HepG2 (cell line): ENCODE data around the gene SLC2A8. TPM values are rescaled to one million over a fixed set of nuclear protein-coding genes. Genes with fewer than 3 reads are reported as not detected.

Experiments
- ATAC-seq: fragments of 200-7000 bp; cut with Tn5 transposase; 3 replicates; pipeline ENCODE4 v1.9.1; 2020; ENCODE audit warnings: mild to moderate bottlenecking, moderate library complexity
- BruUV-seq: library from RNA; stranded (reverse); fragments of 400-500 nt; replicated peaks from 2 replicates; lab custom pipeline; 2021; lab: Mats Ljungman, UMichigan
- CTCF ChIA-PET: fragments of 300-600 bp; formaldehyde crosslinking; extraction: SDS; loops from one replicate; lab custom pipeline; 2021; ENCODE audit warnings: low total read pairs, inconsistent platforms, low intra/inter-chr PET ratio; lab: Yijun Ruan, JAX
- POLR2A ChIA-PET: fragments of 350-600 bp; sonication (Branson Sonifier 250); formaldehyde crosslinking; loops from one replicate; lab custom pipeline; 2020; ENCODE audit warnings: antibody characterized with exemption, inconsistent platforms; lab: Yijun Ruan, JAX
- DNase-seq: peaks from one replicate; pipeline ENCODE4 v3.0.0-alpha.2; 2015; ENCODE audit warnings: low spot score
- FAIRE-seq: peaks from 3 replicates; lab custom pipeline; 2011; peaks lifted over from hg19 to GRCh38; lab: Jason Lieb, UNC
- H2AFZ ChIP-seq: one replicate; pipeline ENCODE4 v1.6.1; 2011; ENCODE audit warnings: low read length, inconsistent platforms
- H3K27ac ChIP-seq: fragments of 300-600 bp; 3 replicates; pipeline ENCODE4 v1.8.0; 2011; ENCODE audit warnings: mixed run types, mild to moderate bottlenecking, mixed read lengths, low read length, inconsistent platforms; ENCODE audit not compliant: insufficient read depth; ENCODE audit errors: extremely low read length
- H3K27me3 ChIP-seq, 2 experiments: fragments of 200-600 bp in 1 of 2; 2 replicates in 1 of 2; 3 replicates in 1 of 2; pipeline versions ENCODE4 v1.6.0 to v1.8.0; 2011; ENCODE audit warnings: low read length in 2 of 2, mild to moderate bottlenecking in 2 of 2, moderate library complexity in 2 of 2, inconsistent platforms in 1 of 2; ENCODE audit not compliant: insufficient read depth in 2 of 2, control insufficient read depth in 1 of 2
- H3K36me3 ChIP-seq, 2 experiments: fragments of 200-600 bp in 1 of 2; replicated peaks in 1 of 2; 2 replicates in 1 of 2; 3 replicates in 1 of 2; pipeline versions ENCODE4 v1.5.1 to v1.8.0; 2011; ENCODE audit warnings: low read length in 2 of 2, inconsistent platforms in 1 of 2; ENCODE audit not compliant: insufficient read depth in 2 of 2, control insufficient read depth in 1 of 2
- H3K4me1 ChIP-seq: 2 replicates; pipeline ENCODE4 v1.5.1; 2012; ENCODE audit warnings: low read length, inconsistent platforms; ENCODE audit not compliant: insufficient read depth
- H3K4me2 ChIP-seq: 2 replicates; pipeline ENCODE4 v1.6.0; 2011; ENCODE audit warnings: low read depth, low read length, inconsistent platforms
- H3K4me3 ChIP-seq, 3 experiments: fragments of 200-600 bp in 1 of 3; sonication (generic), shearing (Covaris generic) in 1 of 3; replicated peaks in 1 of 3; 2 replicates each; pipeline ENCODE4 v1.5.1; 2011 to 2016; ENCODE audit warnings: low read length in 3 of 3, inconsistent platforms in 2 of 3, low read depth in 2 of 3, mild to moderate bottlenecking in 2 of 3, control low read depth in 1 of 3, mixed read lengths in 1 of 3; ENCODE audit not compliant: insufficient read depth in 1 of 3
- H3K79me2 ChIP-seq: one replicate; pipeline ENCODE4 v1.6.1; 2011; ENCODE audit warnings: low read length, inconsistent platforms; ENCODE audit not compliant: insufficient read depth
- H3K9ac ChIP-seq: 2 replicates; pipeline ENCODE4 v1.6.0; 2011; ENCODE audit warnings: mild to moderate bottlenecking, low read depth, low read length, inconsistent platforms; ENCODE audit not compliant: insufficient read depth
- H3K9me3 ChIP-seq: 2 replicates; pipeline ENCODE4 v1.5.1; 2012; ENCODE audit warnings: mild to moderate bottlenecking, low read length
- H4K20me1 ChIP-seq: 2 replicates; pipeline ENCODE4 v1.6.0; 2011; ENCODE audit warnings: inconsistent platforms, mild to moderate bottlenecking, low read length, moderate library complexity; ENCODE audit not compliant: insufficient read depth
- GFI1 ChIP-seq: sonication (generic); formaldehyde crosslinking; IDR thresholded peaks from 2 replicates; pipeline ENCODE4 v1.5.0; 2020; ENCODE audit warnings: missing genetic modification reagents, mild to moderate bottlenecking, borderline replicate concordance
- KDM5A ChIP-seq: fragments of 200-600 bp; sonication (generic); IDR thresholded peaks from 2 replicates; pipeline ENCODE4 v1.7.0; 2018; ENCODE audit warnings: antibody characterized with exemption, mild to moderate bottlenecking, low read length, borderline replicate concordance
- MIER3 ChIP-seq: IDR thresholded peaks from 2 replicates; pipeline ENCODE4 v1.6.1; 2016; ENCODE audit warnings: missing compliant biosample characterization, borderline replicate concordance
- MYPOP ChIP-seq: sonication (generic); formaldehyde crosslinking; IDR thresholded peaks from 2 replicates; pipeline ENCODE4 v1.8.1; 2023; ENCODE audit warnings: mild to moderate bottlenecking, moderate library complexity, missing genetic modification reagents
- PHF8 ChIP-seq: sonication (generic); formaldehyde crosslinking; IDR thresholded peaks from 2 replicates; pipeline ENCODE4 v1.5.0; 2020; ENCODE audit warnings: missing genetic modification reagents
- SAP130 ChIP-seq: IDR thresholded peaks from 2 replicates; pipeline ENCODE4 v1.6.1; 2016; ENCODE audit warnings: low read depth
- SIN3A ChIP-seq: IDR thresholded peaks from 2 replicates; pipeline ENCODE4 v1.6.1; 2011; ENCODE audit warnings: low read depth, mild to moderate bottlenecking, control low read depth, low read length, borderline replicate concordance
- SOX5 ChIP-seq: IDR thresholded peaks from 2 replicates; pipeline ENCODE4 v1.6.1; 2016; ENCODE audit warnings: borderline replicate concordance
- SRY ChIP-seq: sonication (generic); formaldehyde crosslinking; IDR thresholded peaks from 2 replicates; pipeline ENCODE4 v1.8.0; 2022; ENCODE audit warnings: mild to moderate bottlenecking, missing genetic modification reagents
- TRIM22 ChIP-seq: fragments of 450-650 bp; IDR thresholded peaks from 2 replicates; pipeline ENCODE4 v1.6.1; 2017
- ZBTB7B ChIP-seq: sonication (generic); formaldehyde crosslinking; IDR thresholded peaks from 2 replicates; pipeline ENCODE4 v1.4.0; 2020; ENCODE audit warnings: missing genetic modification reagents
- ZMYM2 ChIP-seq: sonication (generic); formaldehyde crosslinking; IDR thresholded peaks from 2 replicates; pipeline ENCODE4 v1.8.0; 2022; ENCODE audit warnings: mild to moderate bottlenecking, missing genetic modification reagents
- ZNF343 ChIP-seq: sonication (generic); formaldehyde crosslinking; IDR thresholded peaks from 2 replicates; pipeline ENCODE4 v1.4.0; 2020; ENCODE audit warnings: mild to moderate bottlenecking, missing genetic modification reagents
- ZNF383 ChIP-seq: sonication (generic); formaldehyde crosslinking; IDR thresholded peaks from 2 replicates; pipeline ENCODE4 v1.4.0; 2020; ENCODE audit warnings: missing genetic modification reagents, mild to moderate bottlenecking, borderline replicate concordance
- ZNF430 ChIP-seq: sonication (generic); formaldehyde crosslinking; IDR thresholded peaks from 2 replicates; pipeline ENCODE4 v1.9.0; 2021; ENCODE audit warnings: mild to moderate bottlenecking, missing genetic modification reagents
- ZNF570 ChIP-seq: sonication (generic); formaldehyde crosslinking; IDR thresholded peaks from 2 replicates; pipeline ENCODE4 v1.4.0; 2020; ENCODE audit warnings: mild to moderate bottlenecking, missing genetic modification reagents, borderline replicate concordance
- ZNF761 ChIP-seq: sonication (generic); formaldehyde crosslinking; conservative IDR thresholded peaks from 2 replicates; pipeline ENCODE4 v1.4.0; 2020; ENCODE audit warnings: mild to moderate bottlenecking, missing genetic modification reagents
- ZNF772 ChIP-seq: sonication (generic); formaldehyde crosslinking; IDR thresholded peaks from 2 replicates; pipeline ENCODE4 v1.5.0; 2020; ENCODE audit warnings: mild to moderate bottlenecking, missing genetic modification reagents
- ZXDC ChIP-seq: sonication (generic); formaldehyde crosslinking; IDR thresholded peaks from 2 replicates; pipeline ENCODE4 v1.5.0; 2020; ENCODE audit warnings: mild to moderate bottlenecking, missing genetic modification reagents
- WGBS: methylation state at CpG from one replicate; pipeline ENCODE4 v1.1.6; 2017; ENCODE audit warnings: low lambda C conversion rate; 5-methylcytosine and 5-hydroxymethylcytosine counted together
- in situ Hi-C: cut with HindIII; loops from 2 replicates; pipeline ENCODE4 v1.10.0; 2017; ENCODE audit warnings: low pct_unique_long_range_greater_than_20kb; ENCODE audit not compliant: extremely low pct_ligation_motif_present
- intact Hi-C: fragments of 100-400 bp; cut with micrococcal nuclease; formaldehyde crosslinking; loops from one replicate; pipeline ENCODE4 v1.10.0; 2022; ENCODE audit not compliant: unreplicated experiment
- polyA plus RNA-seq, 8 experiments: library from polyadenylated mRNA; depleted of rRNA in 3 of 8; stranded (reverse) in 7 of 8; unstranded in 1 of 8; fragments of >200 nt; fragmentation: Illumina TruSeq in 4 of 8; extraction: Trizol in 4 of 8; gene quantifications; 2 replicates each; pipeline versions ENCODE4 v1.2.1 to v1.2.3, GENCODE V29; 2011 to 2016; ENCODE audit warnings: low read depth in 4 of 8, missing spikeins in 1 of 8, mixed read lengths in 1 of 8; ENCODE audit not compliant: insufficient read depth in 1 of 8
- total RNA-seq, 5 experiments: library from RNA; depleted of rRNA; stranded (reverse); fragments of >200 nt; fragmentation: Illumina TruSeq; extraction: Trizol; gene quantifications; 2 replicates each; pipeline ENCODE4 v1.2.3, GENCODE V29; 2016; ENCODE audit warnings: low read depth in 1 of 5

The SLC2A8 gene
- total and polyA plus RNA-seq, 2 of the 13 experiments (the other 11 are each of a cell fraction or from before 2014, with no cell fraction given): 22.6 to 48.6 TPM

- TF ChIP-seq TRIM22 (no peak), SRY (peak; percentile 17; the same call in 1 of the 2 replicates), ZMYM2 (0 out of 2 replicates have a peak, but pooled peaks have one; percentile 1), ZNF430 (CRISPR knock-in tag) (0 out of 2 replicates have a peak, but pooled peaks have one; percentile 41), ZNF383 (peak; percentile 77; the same call in 1 of the 2 replicates), SAP130 (CRISPR knock-in tag) (no peak), ZBTB7B (peak; percentile 19; the same call in 1 of the 2 replicates), KDM5A (peak; percentile 69; the same call in 1 of the 2 replicates), GFI1 (0 out of 2 replicates have a peak, but pooled peaks have one; percentile 4), ZNF343 (CRISPR knock-in tag) (peak; percentile 28; the same call in 1 of the 2 replicates), ZNF570 (CRISPR knock-in tag) (0 out of 2 replicates have a peak, but pooled peaks have one; percentile 36), PHF8 (CRISPR knock-in tag) (0 out of 2 replicates have a peak, but pooled peaks have one; percentile 13)
Measured at GRCh38 chr9:127451608-127451857, 54.6 kb downstream of the SLC2A8 start (continued).

GRCh38 chr9:127451858-127452656 is 55.1 kb downstream of the SLC2A8 start:
- peak overlapping the region; percentile 98 for H3K9ac ChIP-seq
- ChIA-PET POLR2A (interaction anchor here (0.7 to 3.8 kb wide), 17 partner anchors 8 to 283 kb away, joined by 3 to 39 read pairs (median 4); partner anchors contain the start of genes SLC2A8, TOR2A and ZNF79), CTCF (no interaction called here)
- peak overlapping the region; percentile 75 for H3K4me2 ChIP-seq
- peak; percentile 21 for ATAC-seq
- peak overlapping the region; percentile 85 to 97 (median 93) for H3K4me3 ChIP-seq
- H3K4me1 ChIP-seq: peaks cover 36% of the 10 kb centered on the region
- peaks cover 35% of the 10 kb centered on the region for H3K79me2 ChIP-seq
- H3K27me3 ChIP-seq: no peaks in the 10 kb centered on the region; a peak in 1 of 5 replicates
- in situ Hi-C loops: no loop called here
- peaks cover 37% of the 10 kb centered on the region for H4K20me1 ChIP-seq
- no peak for DNase-seq
- H2AFZ ChIP-seq: peak overlapping the region; percentile 64
- intact Hi-C loops: loop anchor here (5.0 kb wide), 1 partner anchor 60 kb away; no protein-coding TSS in a partner anchor
- peaks cover 7 to 46% of the 10 kb centered on the region in 2 experiments for H3K36me3 ChIP-seq
- no peaks in the 10 kb centered on the region for H3K9me3 ChIP-seq
- no peak for FAIRE-seq
- H3K27ac ChIP-seq: peak overlapping the region; percentile 83
- no TSS peak for BruUV-seq
- WGBS: 12% methylated on average over 26 of the region's 29 CpGs
- TF ChIP-seq SOX5 (CRISPR knock-in tag) (peak; percentile 7; the same call in 1 of the 2 replicates), ZNF772 (CRISPR knock-in tag) (no peak), MYPOP (CRISPR knock-in tag) (peak; percentile 29; the same call in 1 of the 2 replicates), ZNF761 (0 out of 2 replicates have a peak, but pooled peaks have one; percentile 10), ZXDC (0 out of 2 replicates have a peak, but pooled peaks have one; percentile 39), MIER3 (CRISPR knock-in tag) (no peak), SIN3A (peak; percentile 14; the same call in 1 of the 2 replicates)
